8988T (cell line): ENCODE measurements around the gene MICAL3.
"Not testable (repeated sequence)": the region's sequence is repeated elsewhere in the genome, so short reads cannot be mapped to it uniquely, and the experiment has no call there.

Source experiments
- DNase-seq: peaks from one replicate; pipeline ENCODE4 v3.0.0; 2011

Gene MICAL3

DNA sequence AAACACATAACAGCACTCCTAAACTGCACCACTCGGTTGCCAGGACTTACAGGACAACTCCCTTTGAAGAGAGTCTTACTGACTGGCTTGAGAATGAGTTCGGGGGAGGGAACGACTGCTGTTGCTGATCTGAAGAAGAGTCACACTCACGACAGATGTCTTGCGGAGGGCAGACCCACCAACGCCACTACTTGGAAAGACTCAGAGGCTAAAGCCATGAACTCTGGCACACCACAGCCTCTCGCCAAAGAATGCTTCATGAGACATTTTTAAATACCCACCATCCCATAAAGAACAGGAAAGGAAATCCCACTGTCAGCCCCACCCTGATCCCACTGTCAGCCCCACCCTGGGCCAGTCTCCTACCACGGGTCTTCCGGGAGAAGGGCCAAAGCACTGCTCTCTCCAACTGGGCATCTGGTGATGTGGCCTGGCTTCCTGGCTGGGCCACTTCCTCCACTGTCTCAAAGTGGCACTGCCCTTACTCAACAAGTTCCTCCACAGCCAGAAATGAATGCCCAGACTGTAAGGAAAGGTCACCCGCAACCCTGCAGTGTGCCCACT, 73.6 kb downstream of the MICAL3 start:
- no peak for DNase-seq

- DNase-seq: no peak
Measured at GRCh38 chr22:17949642-17950473, 74.5 kb downstream of the MICAL3 start.

- no peak for DNase-seq
Measured at GRCh38 chr22:17948101-17948500, 76.3 kb downstream of the MICAL3 start.

DNA sequence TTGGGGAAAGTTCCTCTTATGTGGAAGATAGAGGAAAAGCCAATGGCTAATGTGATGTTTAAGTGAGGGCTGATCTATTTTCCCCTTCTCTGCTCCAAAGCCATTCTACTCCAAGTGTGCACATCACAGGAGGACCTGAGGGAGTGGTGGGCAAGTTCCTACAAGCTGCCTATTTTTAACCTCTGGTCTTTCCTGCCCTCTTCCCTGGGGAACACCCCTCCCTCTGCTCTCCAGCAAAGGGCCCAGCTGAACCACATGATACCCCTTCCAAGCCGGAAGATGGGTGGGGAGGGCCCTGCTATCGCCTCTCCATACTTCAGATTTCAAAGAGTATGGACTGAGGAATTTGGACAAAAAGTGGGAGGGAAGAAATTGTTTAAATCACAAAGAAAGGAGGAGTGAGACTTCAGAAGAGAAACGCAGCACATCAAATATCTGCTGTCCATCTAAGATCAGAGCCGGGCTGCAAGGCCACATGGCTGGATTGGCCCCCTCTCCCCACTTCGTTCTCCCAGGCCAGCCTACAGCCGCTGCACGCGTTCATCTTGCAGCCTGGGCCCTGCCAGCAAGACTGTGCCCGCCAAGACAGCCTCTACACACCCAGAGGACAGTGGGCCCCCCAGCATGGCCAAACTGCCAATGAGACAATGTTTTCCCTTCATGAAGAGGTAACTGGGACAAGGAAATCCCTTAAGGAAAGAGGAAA, 77.5 kb downstream of the MICAL3 start:
- DNase-seq: no peak

DNA sequence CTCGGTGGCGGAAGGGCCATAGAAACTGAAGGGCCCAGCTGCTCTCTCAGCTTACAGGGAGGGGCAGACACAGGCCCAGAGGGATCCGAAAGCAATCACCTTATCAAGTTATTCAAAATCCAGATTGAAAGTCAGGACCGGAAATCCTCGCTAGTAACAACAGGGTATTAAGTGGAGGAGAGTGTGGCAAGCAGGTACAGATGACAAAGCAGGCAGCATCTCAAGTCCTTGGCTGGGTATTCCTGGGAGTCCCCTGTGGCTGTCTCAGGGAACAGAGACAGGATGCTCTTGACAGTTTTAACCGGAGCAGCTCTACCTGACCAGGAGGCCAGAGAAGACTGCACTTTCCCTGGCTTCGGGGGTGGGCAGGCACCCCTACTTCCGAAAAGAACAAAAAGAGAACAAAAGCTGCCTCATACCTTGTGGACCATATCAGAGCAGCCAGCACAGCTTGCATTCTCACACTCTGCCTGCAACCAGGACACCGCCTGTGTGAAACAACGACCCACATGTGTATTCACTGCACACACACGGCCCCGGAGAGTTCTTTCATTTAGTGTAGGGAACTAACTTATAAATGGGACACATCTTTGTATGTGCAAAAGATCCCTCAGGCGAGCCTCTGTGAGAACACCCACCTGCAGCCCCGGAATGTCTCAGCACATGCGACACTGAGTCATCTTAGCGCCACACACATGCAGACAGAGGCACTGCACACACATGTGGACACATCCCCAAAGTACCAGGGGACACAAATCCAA, 78.3 kb downstream of the MICAL3 start:
- no peak for DNase-seq

DNA sequence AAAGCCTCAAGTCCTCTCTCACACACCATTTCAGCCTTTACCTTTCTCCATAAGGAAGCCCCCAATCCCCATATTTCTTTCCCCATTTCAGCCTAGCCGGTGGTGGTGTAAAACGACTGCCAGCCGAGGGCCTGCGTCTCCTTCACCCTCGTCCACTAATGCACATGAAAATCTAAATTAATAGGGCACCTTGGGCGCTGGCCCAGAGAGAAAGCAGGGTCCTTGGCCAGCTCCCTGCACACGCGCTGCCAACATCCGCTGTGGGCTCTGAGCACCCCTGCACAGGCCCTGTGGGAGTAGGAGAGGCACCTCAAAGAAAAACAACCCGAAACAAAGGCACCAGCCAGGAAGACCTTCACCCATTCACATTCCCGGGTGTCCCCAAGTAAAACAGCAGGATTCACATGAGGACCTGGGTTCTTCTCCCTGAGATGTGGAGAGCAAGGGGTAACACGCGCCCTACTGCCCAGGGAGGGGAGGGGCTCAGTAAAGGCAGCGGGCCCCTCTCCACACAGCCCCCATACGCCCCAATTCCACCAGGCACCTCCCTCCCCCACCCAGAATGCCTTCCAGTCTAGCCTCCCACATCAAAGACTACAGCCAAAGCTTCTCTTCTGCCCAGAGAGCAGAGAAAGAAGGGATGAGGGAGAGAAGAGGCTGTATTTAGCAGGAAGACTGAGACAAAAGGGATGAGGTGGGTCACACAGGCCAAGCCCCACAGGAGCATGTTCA, 79.0 kb downstream of the MICAL3 start:
- no peak for DNase-seq

DNA sequence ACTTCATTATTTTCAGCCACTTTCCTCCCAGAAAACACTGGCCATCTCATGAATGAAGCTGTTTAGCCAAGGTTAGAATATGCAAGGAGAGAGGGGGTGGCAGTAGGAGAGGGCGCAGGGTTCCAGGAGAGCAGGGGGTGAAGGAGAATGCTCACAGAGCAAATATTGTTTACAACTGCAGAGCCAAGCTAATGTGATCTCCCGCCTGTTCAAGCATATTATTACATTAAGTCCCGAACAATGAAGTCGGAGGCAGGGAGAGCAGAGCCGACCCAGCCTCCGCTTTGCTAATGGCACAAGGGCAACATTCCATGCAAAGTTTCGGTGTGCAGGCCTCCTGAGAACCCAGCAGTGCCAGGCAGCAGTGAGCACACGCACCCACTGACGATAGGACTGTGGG, 80.1 kb downstream of the MICAL3 start:
- no peak for DNase-seq

- no peak for DNase-seq
Measured at GRCh38 chr22:17943533-17944249, 80.7 kb downstream of the MICAL3 start.

DNA sequence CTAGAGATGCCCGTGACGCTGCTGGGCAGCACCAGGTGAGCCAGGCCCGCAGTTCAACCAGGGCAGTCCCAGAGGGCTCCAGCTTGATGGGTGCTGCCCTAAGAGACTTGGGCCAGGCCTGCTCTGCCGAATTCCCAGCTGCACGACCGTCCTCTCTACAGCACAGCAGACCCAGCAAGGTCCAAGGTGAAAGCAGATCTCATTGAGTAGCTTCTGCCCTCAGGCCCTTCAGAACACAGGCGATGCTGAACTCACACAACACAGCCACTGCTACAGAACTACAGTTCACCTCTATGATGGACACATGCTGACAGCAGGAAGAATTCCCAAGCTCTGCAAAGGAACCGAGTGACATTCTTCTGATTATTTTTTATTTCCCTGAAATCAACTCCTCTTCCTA, 81.6 kb downstream of the MICAL3 start:
- no peak for DNase-seq

- DNase-seq: no peak
Measured at GRCh38 chr22:17941471-17942406, 82.6 kb downstream of the MICAL3 start.

- DNase-seq: no peak
Measured at GRCh38 chr22:17939579-17939978, 84.8 kb downstream of the MICAL3 start.

DNA sequence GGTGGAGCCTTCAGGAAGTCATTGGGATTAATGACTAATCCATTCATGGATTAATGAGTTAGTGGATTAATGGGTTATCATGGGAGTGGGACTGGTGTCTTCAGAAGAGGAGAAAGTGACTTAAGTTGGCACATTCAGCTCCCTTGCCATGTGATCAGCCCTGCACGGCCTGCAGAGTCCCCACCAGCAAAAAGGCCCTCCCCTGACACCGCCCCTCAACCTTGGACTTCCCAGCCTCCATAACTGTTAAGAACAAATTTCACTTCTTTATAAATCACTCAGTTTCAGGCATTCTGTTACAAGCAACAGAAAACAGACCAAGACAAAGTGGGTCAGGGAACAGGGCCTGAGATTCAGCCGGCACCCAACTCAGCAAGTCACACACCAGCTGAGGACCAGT, 85.3 kb downstream of the MICAL3 start:
- DNase-seq: no peak

DNA sequence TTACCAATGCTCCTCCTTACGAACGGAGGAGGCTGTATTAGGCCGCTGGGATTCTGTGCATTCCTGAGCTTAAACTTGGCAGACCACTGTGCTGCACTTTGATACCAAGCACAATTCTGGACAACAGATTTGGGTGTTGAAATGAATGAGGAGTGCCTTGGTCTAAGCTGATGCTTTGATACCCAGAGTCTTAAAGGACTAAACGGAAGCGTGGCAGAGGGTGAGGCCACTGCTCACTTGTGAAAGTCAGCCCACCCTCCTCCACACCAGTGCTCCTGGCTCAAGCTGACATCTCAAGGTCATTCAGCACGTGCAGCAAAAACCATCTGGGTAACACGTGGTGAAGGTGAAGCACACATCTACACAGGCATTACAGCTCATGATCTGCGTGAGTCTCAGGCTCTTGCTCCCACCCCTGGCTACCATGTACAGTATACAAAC, 85.9 kb downstream of the MICAL3 start:
- no peak for DNase-seq

DNA sequence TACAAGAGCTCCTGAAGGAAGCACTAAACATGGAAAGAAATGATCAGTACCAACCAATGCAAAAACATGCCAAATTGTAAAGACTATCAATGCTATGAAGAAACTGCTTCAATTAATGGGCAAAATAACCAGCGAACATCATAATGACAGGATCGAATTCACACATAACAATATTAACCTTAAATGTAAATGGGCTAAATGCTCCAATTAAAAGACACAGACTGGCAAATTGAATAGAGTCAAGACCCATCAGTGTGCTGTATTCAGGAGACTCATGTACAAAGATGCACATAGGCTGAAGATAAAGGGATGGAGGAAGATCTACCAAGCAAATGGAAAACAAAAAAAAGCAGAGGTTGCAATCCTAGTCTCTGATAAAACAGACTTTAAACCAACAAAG, 91.9 kb downstream of the MICAL3 start:
- not testable (repeated sequence) for DNase-seq

DNA sequence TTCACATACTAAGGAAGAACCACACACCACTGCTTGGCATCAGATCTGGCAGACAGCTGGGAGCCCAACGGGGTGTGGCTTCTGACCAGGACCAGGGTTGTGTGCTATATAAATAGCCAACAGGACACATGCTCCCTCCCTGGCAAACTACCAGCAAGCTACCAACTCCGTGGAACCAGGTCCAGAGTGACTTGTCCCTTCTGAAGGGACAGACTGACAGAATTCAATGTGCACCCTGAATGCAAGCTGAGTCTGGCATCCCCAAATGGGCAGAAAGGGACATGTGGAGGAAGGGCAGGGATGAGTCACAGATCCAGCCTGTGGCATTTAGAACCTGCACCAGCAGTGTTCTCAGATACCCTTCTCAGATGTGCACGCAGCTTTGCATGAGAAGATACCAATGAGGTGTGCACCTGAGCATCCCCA, 92.9 kb downstream of the MICAL3 start:
- DNase-seq: no peak

DNA sequence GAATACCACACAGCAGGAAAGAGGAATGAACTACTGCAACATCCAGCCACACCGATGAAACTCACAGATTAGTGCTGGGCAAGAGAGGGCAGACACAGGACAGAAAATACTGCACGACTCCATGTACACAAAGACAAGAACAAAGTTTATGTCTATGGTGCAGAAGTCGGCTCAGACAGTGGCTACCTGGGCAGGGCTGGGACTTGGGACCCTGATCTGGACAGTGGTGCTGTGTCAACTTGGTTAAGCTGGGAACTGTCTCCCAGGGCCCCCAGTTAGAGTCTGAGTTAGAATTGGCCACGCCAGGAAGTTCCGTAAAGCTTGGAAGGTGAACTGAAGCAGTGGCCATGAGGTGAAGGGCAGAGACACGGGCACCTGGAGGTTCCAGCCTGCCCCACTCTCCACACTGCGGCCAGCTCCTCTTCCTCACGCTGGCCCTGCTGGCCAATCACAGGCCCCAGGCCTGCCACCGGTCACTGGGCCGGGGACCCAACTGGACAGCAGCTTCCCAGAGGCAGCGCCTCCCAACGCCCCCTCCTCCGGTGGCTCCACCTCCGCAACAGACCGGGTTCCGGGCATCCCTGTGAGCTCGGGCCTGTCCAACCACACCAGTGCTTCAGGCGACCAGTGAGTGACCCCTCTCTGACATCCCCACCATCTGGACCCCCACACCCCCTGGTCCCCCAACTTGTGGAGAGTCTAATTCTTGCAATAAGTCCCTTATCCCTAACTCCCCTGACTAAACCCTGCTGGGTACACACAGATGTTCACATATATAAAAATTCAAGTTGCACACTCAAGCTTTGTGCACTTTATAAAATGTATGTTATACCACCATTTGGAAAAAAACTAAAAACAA, 93.7 kb downstream of the MICAL3 start:
- DNase-seq: no peak

DNA sequence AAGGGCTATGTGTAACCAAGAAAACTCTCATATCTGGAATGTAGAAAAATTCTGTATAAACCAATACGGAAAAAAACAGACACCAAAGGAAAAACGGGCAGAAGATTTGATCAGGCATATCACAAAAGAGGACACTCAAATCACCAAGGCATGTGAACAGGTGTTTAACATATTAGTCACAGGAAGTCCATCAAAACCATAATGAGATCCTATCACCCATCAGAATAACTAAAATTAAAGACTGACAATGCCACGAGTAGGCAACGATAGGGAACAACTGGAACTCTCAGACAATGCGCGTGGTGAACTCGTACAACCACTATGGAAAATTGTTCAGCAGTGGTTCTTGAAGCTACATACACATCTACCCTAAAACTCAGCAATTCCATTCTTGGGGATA, 94.5 kb downstream of the MICAL3 start:
- no peak for DNase-seq

- DNase-seq: no peak
Measured at GRCh38 chr22:17928391-17928790, 96.0 kb downstream of the MICAL3 start.

GRCh38 chr22:17927062-17927461, 97.3 kb downstream of the MICAL3 start:
- no peak for DNase-seq

DNA sequence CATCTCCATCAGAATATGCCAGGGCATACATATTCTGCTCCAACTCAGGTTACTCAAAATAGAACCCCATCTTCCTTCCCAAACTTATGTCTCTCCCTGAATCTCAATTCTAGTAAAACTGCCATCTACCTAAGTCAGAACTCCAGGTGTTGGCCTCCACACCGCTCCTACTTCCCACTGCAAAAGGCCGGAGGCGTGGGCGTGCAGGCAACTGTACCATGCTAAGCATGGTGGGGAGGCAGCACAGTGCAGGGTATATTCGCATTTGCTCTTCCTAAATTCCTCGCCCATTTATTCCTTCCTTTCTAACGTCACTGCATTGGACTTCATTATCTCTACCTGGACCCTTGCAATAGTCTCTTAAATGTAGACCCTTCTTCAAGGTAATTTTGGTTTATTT, 97.8 kb downstream of the MICAL3 start:
- DNase-seq: no peak
